ENCODE results near the gene LRRC27.

The LRRC27 gene

GRCh38 chr10:132345345-132345744 lies 13.4 kb downstream of the LRRC27 start:
- no peak overlapping the region for H3K27ac Mint-ChIP-seq
- no peak for TF ChIP-seq CTCF (IDR thresholded peaks at IDR 0.05; ENCODE audit: unreplicated experiment in 3 of 3)

GRCh38 chr10:132346806-132347205 lies 14.8 kb downstream of the LRRC27 start:
- no peak overlapping the region for H3K4me3 Mint-ChIP-seq
- TF ChIP-seq CTCF (IDR thresholded peaks at IDR 0.05; ENCODE audit: unreplicated experiment in 3 of 3) = no peak
- H3K9me3 Mint-ChIP-seq = no peaks in the 10 kb centered on the region
- peak overlapping the region in 1 of 3 experiments; percentile 9 for H3K27ac Mint-ChIP-seq
- peaks cover 54% of the 10 kb centered on the region for H3K36me3 Mint-ChIP-seq (ENCODE audit: low read depth)
- H3K27me3 Mint-ChIP-seq (ENCODE audit: low read depth) = no peaks in the 10 kb centered on the region
- H3K4me1 Mint-ChIP-seq = no peaks in the 10 kb centered on the region

More at GRCh38 chr10:132345345-132345744, 13.4 kb downstream of the LRRC27 start:
- no peaks in the 10 kb centered on the region for H3K27me3 Mint-ChIP-seq (ENCODE audit: low read depth)
- H3K36me3 Mint-ChIP-seq (ENCODE audit: low read depth) = peaks cover 58% of the 10 kb centered on the region
- H3K4me1 Mint-ChIP-seq = no peaks in the 10 kb centered on the region
- H3K9me3 Mint-ChIP-seq = no peaks in the 10 kb centered on the region
- H3K4me3 Mint-ChIP-seq = no peak overlapping the region

- no peak overlapping the region for H3K4me3 Mint-ChIP-seq
Measured at GRCh38 chr10:132347211-132347930, 15.4 kb downstream of the LRRC27 start.

GRCh38 chr10:132347931-132348267 lies 15.9 kb downstream of the LRRC27 start:
- Mint-ChIP-seq H3K4me1 (no peaks in the 10 kb centered on the region), H3K27ac (no peak overlapping the region), H3K27me3 (ENCODE audit: low read depth) (no peaks in the 10 kb centered on the region), H3K4me3 (no peak overlapping the region), H3K36me3 (ENCODE audit: low read depth) (peaks cover 48% of the 10 kb centered on the region), H3K9me3 (no peaks in the 10 kb centered on the region)
- TF ChIP-seq CTCF (IDR thresholded peaks at IDR 0.05; ENCODE audit: unreplicated experiment in 3 of 3) = no peak

More at GRCh38 chr10:132347211-132347930, 15.4 kb downstream of the LRRC27 start:
- H3K27ac Mint-ChIP-seq = peak overlapping the region in 1 of 3 experiments; percentile 9
- no peaks in the 10 kb centered on the region for H3K4me1 Mint-ChIP-seq
- no peaks in the 10 kb centered on the region for H3K9me3 Mint-ChIP-seq
- TF ChIP-seq CTCF (IDR thresholded peaks at IDR 0.05; ENCODE audit: unreplicated experiment in 3 of 3) = no peak
- no peaks in the 10 kb centered on the region for H3K27me3 Mint-ChIP-seq (ENCODE audit: low read depth)
- peaks cover 48% of the 10 kb centered on the region for H3K36me3 Mint-ChIP-seq (ENCODE audit: low read depth)

GRCh38 chr10:132349766-132350165 lies 17.8 kb downstream of the LRRC27 start:
- Mint-ChIP-seq H3K4me1 (no peaks in the 10 kb centered on the region), H3K4me3 (no peak overlapping the region), H3K9me3 (no peaks in the 10 kb centered on the region), H3K36me3 (ENCODE audit: low read depth) (peaks cover 34% of the 10 kb centered on the region), H3K27me3 (ENCODE audit: low read depth) (no peaks in the 10 kb centered on the region), H3K27ac (no peak overlapping the region)
- TF ChIP-seq CTCF (IDR thresholded peaks at IDR 0.05; ENCODE audit: unreplicated experiment in 3 of 3) = no peak

- H3K4me1 Mint-ChIP-seq = no peaks in the 10 kb centered on the region
- H3K4me3 Mint-ChIP-seq = no peak overlapping the region
- no peaks in the 10 kb centered on the region for H3K27me3 Mint-ChIP-seq (ENCODE audit: low read depth)
- H3K27ac Mint-ChIP-seq = no peak overlapping the region
- no peaks in the 10 kb centered on the region for H3K9me3 Mint-ChIP-seq
- H3K36me3 Mint-ChIP-seq (ENCODE audit: low read depth) = peaks cover 30% of the 10 kb centered on the region
- no peak for TF ChIP-seq CTCF (IDR thresholded peaks at IDR 0.05; ENCODE audit: unreplicated experiment in 3 of 3)
Measured at GRCh38 chr10:132350391-132350790, 18.4 kb downstream of the LRRC27 start.
